HG02973 (cell line): Measurements from ENCODE around the gene ACCS.
A peak's percentile ranks its signal among the peaks of the same experiment; 100 is the strongest.

ENCODE experiments used
- ATAC-seq: cut with Tn5 transposase; IDR thresholded peaks from one replicate; pipeline ENCODE4 v1.9.1; 2021; ENCODE audit warnings: moderate library complexity; ENCODE audit not compliant: unreplicated experiment

Gene ACCS

GRCh38 chr11:44036811-44037657 is 29.0 kb upstream of the ACCS start:
- peak; percentile 67 for ATAC-seq

GRCh38 chr11:44037658-44037998 is 28.4 kb upstream of the ACCS start:
- no peak for ATAC-seq

- no peak for ATAC-seq
Observed at GRCh38 chr11:44043157-44043556, 22.9 kb upstream of the ACCS start.

GRCh38 chr11:44046182-44046581 is 19.9 kb upstream of the ACCS start:
- no peak for ATAC-seq

GRCh38 chr11:44047298-44047697 is 18.8 kb upstream of the ACCS start:
- no peak for ATAC-seq

GRCh38 chr11:44047931-44048431 is 18.1 kb upstream of the ACCS start, which contains the start of gene ACCSL:
TSS of gene ACCSL (plus strand) at chr11:44047981. CDS start at chr11:44048037, 56 bp downstream.
- no peak for ATAC-seq

GRCh38 chr11:44049832-44050231 is 16.2 kb upstream of the ACCS start:
- ATAC-seq = no peak

- no peak for ATAC-seq
Observed at GRCh38 chr11:44051171-44051570, 14.9 kb upstream of the ACCS start.

- no peak for ATAC-seq
Observed at GRCh38 chr11:44057340-44057739, 8.7 kb upstream of the ACCS start.

- ATAC-seq = no peak
Observed at GRCh38 chr11:44058275-44058674, 7.8 kb upstream of the ACCS start.

- ATAC-seq = no peak
Observed at GRCh38 chr11:44065161-44065661, 859 bp upstream of the ACCS start.

- ATAC-seq = no peak
Observed at GRCh38 chr11:44066732-44067141, 667 bp downstream of the ACCS start.

- no peak for ATAC-seq
Observed at GRCh38 chr11:44067266-44067665, 1.2 kb downstream of the ACCS start.

GRCh38 chr11:44068180-44068579 is 2.1 kb downstream of the ACCS start:
- no peak for ATAC-seq

GRCh38 chr11:44071157-44071556 is 5.1 kb downstream of the ACCS start:
- no peak for ATAC-seq

- ATAC-seq = no peak
Observed at GRCh38 chr11:44072757-44073658, 6.9 kb downstream of the ACCS start.

- ATAC-seq = no peak
Observed at GRCh38 chr11:44078794-44079193, 12.7 kb downstream of the ACCS start.

GRCh38 chr11:44079376-44079775 is 13.3 kb downstream of the ACCS start:
- no peak for ATAC-seq

GRCh38 chr11:44080951-44081350 is 14.9 kb downstream of the ACCS start:
- no peak for ATAC-seq

- ATAC-seq = no peak
Observed at GRCh38 chr11:44082645-44083044, 16.6 kb downstream of the ACCS start.

- ATAC-seq = no peak
Observed at GRCh38 chr11:44083433-44083832, 17.4 kb downstream of the ACCS start.
